ENCODE data around the gene COX17.

Gene COX17

GRCh38 chr3:119673875-119674274 lies 3.3 kb downstream of the COX17 start:
- no peak for DNase-seq

GRCh38 chr3:119672776-119673175 lies 4.4 kb downstream of the COX17 start:
- DNase-seq: no peak

- no peak for DNase-seq
These were observed 7.2 kb downstream of the COX17 start for GRCh38 chr3:119669906-119670570.

DNA sequence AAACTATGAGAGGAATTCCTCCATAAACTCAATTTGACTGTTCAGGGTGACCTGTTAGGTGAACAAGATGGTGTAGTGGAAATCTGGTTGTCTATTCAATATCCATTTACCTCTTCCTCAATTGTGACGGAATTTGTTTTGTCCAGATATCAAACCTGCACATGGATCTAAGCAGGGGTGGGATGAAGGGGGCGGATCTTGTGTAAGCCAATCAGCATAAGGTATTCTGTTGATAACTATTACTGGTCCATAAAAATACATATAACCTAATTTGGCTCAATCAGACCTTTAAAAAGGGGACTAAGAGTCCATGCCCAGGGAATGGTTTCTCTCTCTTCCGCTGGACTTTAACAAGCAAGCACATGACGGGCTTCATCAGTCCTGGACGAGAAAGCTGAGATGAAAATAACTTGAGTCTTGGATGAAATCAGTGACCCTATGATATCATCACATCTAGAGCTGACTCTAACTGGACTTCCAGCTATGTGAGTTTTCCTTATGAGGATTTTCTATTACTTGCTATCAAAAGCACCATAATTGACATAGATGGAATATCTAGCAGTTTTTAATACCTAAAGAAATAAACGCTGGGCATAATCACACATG lies 11.1 kb downstream of the COX17 start:
- DNase-seq: no peak

- peak; percentile 15 to 18 for DNase-seq
These were observed 12.3 kb downstream of the COX17 start for GRCh38 chr3:119664850-119665379.

GRCh38 chr3:119664370-119664769 lies 12.8 kb downstream of the COX17 start:
- DNase-seq: no peak

- no peak for DNase-seq
These were observed 13.3 kb downstream of the COX17 start for GRCh38 chr3:119663885-119664284.

- DNase-seq: no peak
These were observed 14.4 kb downstream of the COX17 start for GRCh38 chr3:119662604-119663373.

DNA sequence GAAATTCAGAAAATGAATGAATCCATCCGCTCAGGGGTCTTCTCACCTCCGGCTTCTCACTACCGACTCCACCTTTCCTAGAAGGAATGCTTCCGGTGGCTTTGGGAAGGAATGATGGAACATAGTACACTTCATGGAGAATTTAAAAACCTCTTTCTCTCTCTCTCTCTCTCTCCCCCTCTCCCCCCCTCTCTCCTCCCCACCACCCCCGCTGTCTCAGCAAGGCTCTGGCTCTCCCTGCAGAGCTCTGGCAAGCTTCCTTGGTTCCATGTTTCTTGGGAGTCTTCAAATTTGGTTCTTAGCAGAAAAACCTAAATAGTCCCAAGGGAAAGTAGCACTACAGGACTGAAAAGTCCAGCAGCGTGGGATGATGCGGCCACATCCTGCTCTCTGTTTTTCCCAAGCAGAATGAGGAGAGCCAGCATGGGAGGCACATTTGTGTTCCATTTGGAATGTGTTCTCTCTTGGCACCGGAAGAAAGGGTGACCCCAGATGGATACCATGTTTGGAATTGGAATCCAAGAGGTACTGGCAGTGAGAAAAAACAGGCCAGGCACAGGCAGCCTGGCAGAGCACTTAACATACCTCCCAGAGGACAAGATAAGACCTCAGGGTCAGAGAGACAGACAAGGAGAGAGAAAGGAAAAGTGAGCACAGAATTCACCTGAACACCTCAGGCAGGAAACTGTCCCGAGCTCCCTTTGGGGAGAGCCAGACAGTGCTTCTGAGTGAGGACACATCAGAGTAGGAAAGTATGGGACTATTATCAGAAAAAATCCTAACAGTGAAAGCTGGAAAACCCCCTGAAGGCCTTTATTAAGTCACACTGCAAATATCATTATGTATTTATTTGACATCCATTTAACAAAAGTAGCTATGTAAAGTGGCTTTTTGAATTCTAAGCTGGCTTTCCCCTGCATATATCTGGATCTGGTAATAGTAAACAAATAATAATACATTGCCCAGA lies 16.4 kb downstream of the COX17 start, which contains the start of gene POPDC2:
POPDC2 (minus strand) TSS at position 116 of the 967 bp plus-strand sequence. CDS start 166 bp downstream, outside the sequence.
- DNase-seq: no peak

DNA sequence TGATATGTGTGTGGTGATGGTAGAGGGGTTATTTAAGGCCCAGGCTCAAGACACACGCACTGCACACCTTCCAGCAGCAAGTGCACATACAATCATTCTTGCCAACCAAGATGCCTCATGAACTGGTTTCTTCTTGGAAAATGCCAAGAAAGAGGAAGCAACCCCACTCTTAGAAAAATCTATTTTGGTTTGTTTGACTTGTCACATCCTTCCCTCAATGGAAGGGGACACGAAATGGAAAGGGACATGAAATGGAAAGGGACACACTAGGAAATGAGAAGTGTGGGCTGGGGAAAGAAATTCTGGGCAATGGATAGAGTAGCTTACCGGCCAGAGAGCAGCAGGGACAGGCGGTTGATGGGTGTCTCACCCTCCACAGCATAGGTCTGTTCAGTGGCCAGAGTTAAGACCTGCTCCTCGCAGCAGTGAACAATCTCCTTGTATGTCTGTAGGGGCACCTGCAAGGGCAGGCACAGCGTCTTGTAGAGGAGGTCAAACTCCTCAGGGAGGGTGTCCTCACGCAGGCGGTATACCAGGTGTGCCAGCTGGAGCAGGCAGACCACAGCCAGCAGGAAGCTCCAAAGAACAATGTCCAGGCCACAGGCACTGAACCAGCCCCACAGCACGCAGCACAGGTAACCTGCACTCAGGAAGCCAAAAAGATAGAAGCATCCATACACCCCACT lies 17.5 kb downstream of the COX17 start:
- peak in 1 of 2 experiments; percentile 4 for DNase-seq

GRCh38 chr3:119658994-119659393 lies 18.2 kb downstream of the COX17 start:
- no peak for DNase-seq

- peak; percentile 6 to 14 for DNase-seq
These were observed 19.1 kb downstream of the COX17 start for GRCh38 chr3:119657887-119658702.

DNA sequence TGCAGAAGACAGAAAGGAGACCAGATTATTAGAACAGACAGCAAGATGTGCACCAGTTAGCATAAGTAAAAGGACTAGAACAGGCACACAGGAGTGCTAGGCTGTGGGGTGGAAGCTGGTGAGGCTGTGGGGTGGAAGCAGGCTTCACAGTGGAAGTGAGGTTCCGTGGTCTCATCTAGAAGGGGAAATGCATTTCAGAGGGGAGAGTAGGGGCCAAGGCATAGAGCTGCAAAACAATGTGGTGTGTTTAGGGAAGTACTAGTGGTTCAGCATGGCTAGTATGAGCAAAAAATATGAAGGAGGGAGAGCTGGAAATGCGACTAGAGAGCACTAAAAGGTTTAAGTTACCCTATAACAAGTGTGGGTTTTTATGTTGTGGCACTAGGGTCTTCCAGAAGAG lies 23.3 kb downstream of the COX17 start:
- DNase-seq: peak; percentile 52 to 62

GRCh38 chr3:119652306-119653033 lies 24.7 kb downstream of the COX17 start:
- DNase-seq: no peak

- no peak for DNase-seq
These were observed 27.4 kb downstream of the COX17 start for GRCh38 chr3:119649761-119650160.

DNA sequence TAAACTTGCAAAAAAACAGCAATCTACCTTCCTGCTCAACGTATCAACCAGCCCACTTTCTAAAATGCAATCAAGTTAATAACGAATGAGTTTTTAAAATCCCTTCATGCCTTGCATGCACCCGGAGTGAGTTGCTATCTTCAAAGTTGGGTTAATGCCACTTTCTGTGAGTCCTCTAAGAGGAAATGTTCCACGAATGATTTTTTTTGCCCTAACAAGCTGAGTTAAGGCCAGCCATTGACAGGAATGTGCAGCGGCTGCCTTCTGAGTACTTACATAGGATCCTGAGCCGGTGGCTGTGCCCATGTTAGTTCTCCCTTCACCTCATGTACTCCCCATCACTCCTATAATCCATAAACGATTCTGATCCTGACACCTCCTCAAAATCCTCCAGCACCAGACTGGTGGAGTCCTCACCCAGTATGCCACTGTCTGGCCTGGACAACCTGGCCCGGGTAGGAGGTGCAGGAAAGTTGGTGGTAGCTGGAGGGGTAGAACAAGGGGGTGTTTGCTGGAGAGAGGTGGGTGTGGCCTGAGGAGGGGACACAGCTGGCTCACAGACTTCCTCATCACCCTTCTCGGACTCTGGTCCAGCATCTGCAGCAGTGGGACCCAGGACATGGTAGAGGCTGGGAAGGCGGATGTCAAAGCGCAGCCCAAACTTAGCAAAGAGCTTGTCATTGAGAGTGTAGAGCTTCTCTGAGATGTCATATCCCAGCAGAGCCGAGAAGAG lies 29.2 kb downstream of the COX17 start:
- no peak for DNase-seq

GRCh38 chr3:119647171-119647570 lies 30.0 kb downstream of the COX17 start:
- DNase-seq: no peak

DNA sequence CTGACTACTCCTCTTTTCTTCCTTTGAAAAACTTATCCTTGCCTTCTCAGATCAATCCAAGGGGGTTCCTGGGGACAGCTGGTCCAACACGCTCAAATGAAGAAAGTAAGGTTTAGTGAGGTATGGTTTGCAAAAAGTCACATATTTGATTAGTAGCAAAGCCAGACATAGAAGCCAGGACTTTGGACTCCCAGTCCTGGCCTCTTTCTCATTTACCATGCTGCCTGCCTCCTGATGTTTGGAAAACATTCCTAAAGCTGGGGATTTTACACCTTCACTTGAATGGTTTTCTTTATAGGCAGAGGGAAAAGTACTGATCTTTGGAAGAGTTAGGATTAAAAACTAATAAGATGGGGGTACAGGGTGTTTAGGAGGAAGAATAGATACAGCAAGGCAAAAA lies 31.4 kb downstream of the COX17 start:
- no peak for DNase-seq

GRCh38 chr3:119644481-119644880 lies 32.7 kb downstream of the COX17 start:
- no peak for DNase-seq

Data from Kasumi-1 (cell line).